ENCODE data around the gene C6orf47.

The C6orf47 gene

DNA sequence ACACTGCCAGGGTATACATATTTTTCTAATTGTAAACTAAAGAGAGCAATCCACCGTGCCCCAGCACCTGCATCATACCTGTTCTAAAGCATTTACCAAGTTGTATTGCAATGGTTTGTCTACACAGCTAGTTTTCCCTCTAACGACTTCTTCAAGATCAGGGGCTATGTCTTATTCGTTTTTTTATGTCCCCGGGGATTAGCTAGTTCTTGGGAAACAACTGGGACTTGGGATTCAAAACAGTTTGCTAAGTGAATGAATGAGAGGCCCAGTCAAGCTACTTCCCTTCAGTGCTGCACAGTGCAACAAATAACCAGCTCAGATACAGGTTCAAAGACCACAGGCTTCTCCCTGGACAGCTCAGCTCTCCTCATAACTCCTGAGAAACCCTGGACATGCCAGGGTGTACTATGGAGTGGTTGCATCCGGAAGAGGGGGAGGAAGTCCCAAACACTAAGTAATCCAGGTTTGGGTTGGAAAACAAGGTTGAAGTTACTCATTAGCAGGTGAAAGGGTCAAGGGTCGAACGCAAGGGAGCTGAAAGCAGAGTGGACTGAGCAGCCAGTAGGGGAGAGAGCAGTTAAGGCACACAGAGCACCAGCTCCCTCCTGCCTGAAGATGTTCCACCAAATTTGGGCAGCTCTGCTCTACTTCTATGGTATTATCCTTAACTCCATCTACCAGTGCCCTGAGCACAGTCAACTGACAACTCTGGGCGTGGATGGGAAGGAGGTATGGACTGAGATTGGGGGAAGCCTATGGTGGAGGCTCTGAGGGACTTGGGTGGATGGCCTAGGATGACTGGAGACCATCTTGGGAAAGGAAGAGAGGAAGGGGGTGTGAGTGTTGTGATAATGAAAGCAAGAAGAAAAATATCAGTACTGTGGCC is 5.0 kb downstream of the C6orf47 start, which contains the start of gene APOM:
TSS of gene APOM (plus strand) at position 546 of the 889 bp plus-strand sequence. CDS start at position 619, 73 bp downstream.
- H3K9me2 ChIP-seq (replicated peaks; ENCODE audit: insufficient read depth, low read length) = no peaks in the 10 kb centered on the region
- no peaks in the 10 kb centered on the region for H4K20me1 ChIP-seq (ENCODE audit: insufficient read depth, low read length)
- H3K36me3 ChIP-seq (replicated peaks; ENCODE audit: insufficient read depth, low read length) = no peaks in the 10 kb centered on the region
- DNase-seq = no peak
- no peak within 1 kb of the TSS for H3K4me2 ChIP-seq (ENCODE audit: low read depth, low read length)
- peaks cover 12% of the 10 kb centered on the region; the same call in 1 of the 2 replicates for H3K4me1 ChIP-seq (ENCODE audit: low read length)
- H3K4me3 ChIP-seq (ENCODE audit: low read length) = no peak within 1 kb of the TSS
- no peak within 1 kb of the TSS for H2AFZ ChIP-seq (ENCODE audit: low read length)
- TF ChIP-seq EZH2phosphoT487 (IDR thresholded peaks at IDR 0.05; ENCODE audit: low read length) (no peak), EZH2 (optimal IDR thresholded peaks at IDR 0.05; ENCODE audit: low read depth, low read length) (no peak)
- TF ChIP-seq, protein P1, sequence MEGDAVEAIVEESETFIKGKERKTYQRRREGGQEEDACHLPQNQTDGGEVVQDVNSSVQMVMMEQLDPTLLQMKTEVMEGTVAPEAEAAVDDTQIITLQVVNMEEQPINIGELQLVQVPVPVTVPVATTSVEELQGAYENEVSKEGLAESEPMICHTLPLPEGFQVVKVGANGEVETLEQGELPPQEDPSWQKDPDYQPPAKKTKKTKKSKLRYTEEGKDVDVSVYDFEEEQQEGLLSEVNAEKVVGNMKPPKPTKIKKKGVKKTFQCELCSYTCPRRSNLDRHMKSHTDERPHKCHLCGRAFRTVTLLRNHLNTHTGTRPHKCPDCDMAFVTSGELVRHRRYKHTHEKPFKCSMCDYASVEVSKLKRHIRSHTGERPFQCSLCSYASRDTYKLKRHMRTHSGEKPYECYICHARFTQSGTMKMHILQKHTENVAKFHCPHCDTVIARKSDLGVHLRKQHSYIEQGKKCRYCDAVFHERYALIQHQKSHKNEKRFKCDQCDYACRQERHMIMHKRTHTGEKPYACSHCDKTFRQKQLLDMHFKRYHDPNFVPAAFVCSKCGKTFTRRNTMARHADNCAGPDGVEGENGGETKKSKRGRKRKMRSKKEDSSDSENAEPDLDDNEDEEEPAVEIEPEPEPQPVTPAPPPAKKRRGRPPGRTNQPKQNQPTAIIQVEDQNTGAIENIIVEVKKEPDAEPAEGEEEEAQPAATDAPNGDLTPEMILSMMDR (IDR thresholded peaks at IDR 0.05; ENCODE audit: low read length) = no peak
- peaks cover 47% of the 10 kb centered on the region for H3K79me2 ChIP-seq (ENCODE audit: low read length)
- no peaks in the 10 kb centered on the region for H3K9me3 ChIP-seq (replicated peaks; ENCODE audit: insufficient read depth, low read length)
- H3F3A ChIP-seq (ENCODE audit: insufficient read depth, low read length) = peaks cover 11% of the 10 kb centered on the region
- H3K9ac ChIP-seq (ENCODE audit: low read length) = no peak within 1 kb of the TSS
- no peak within 1 kb of the TSS for H3K27ac ChIP-seq (ENCODE audit: low read length)
- no peaks in the 10 kb centered on the region for H3K27me3 ChIP-seq (replicated peaks; ENCODE audit: insufficient read depth, low read length)

- H3K4me3 ChIP-seq (ENCODE audit: low read length) = no peak overlapping the region
- no peaks in the 10 kb centered on the region for H3K9me3 ChIP-seq (replicated peaks; ENCODE audit: insufficient read depth, low read length)
- H3K4me1 ChIP-seq (ENCODE audit: low read length) = peaks cover 12% of the 10 kb centered on the region; the same call in 1 of the 2 replicates
- H3K9ac ChIP-seq (ENCODE audit: low read length) = no peak overlapping the region
- no peaks in the 10 kb centered on the region for H4K20me1 ChIP-seq (ENCODE audit: insufficient read depth, low read length)
- DNase-seq = no peak
- no peak overlapping the region for H3K27ac ChIP-seq (ENCODE audit: low read length)
- H3K9me2 ChIP-seq (replicated peaks; ENCODE audit: insufficient read depth, low read length) = no peaks in the 10 kb centered on the region
- no peaks in the 10 kb centered on the region for H3K27me3 ChIP-seq (replicated peaks; ENCODE audit: insufficient read depth, low read length)
- H3K4me2 ChIP-seq (ENCODE audit: low read depth, low read length) = no peak overlapping the region
- H2AFZ ChIP-seq (ENCODE audit: low read length) = no peak overlapping the region
- peaks cover 47% of the 10 kb centered on the region for H3K79me2 ChIP-seq (ENCODE audit: low read length)
- peaks cover 11% of the 10 kb centered on the region for H3F3A ChIP-seq (ENCODE audit: insufficient read depth, low read length)
- TF ChIP-seq EZH2 (optimal IDR thresholded peaks at IDR 0.05; ENCODE audit: low read depth, low read length) (no peak), EZH2phosphoT487 (IDR thresholded peaks at IDR 0.05; ENCODE audit: low read length) (no peak)
- TF ChIP-seq, protein P1 (IDR thresholded peaks at IDR 0.05; ENCODE audit: low read length) = no peak
- H3K36me3 ChIP-seq (replicated peaks; ENCODE audit: insufficient read depth, low read length) = no peaks in the 10 kb centered on the region
Observed at GRCh38 chr6:31654574-31655348, 5.8 kb downstream of the C6orf47 start.

DNA sequence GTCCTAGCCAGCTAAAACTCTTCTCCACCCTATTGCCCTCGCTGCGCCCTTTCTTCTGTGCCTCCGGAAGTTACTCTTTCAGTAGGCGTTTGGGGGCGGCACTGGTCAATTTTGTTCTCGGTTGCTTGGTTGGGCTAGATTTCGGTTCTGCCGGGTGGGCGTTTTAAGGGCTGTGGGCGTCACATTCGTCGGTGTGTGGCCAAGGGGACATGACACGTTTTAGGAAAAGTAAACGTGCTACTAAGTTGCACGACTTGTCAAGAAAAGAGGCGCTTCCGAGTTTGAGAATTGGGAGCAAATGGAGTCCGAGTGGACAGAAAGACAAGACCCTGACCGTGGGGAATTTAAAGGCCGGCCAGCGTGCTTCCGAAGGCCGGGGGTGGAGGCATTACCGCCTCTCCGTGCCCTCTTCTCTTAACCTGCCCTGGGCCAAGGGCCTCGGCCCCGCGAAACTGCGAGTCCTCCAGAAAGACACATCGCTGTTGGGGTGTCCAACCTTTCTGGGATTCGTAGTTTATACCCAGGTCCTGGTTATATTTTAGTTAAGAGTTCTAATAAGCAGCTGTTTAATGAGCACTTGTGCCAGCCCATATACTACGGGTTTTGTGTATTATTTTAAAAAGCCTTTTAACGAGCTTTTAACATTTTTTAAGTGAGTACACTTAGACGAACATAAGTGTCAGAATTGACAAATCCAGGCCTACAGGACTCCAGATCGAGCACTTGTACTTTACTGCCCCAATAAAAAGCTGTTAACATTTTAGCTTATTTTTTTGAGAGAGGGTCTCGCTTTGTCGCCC is 7.5 kb downstream of the C6orf47 start:
- Histone ChIP-seq H3K4me1 (ENCODE audit: low read length) (peaks cover 4% of the 10 kb centered on the region; the same call in 1 of the 2 replicates), H3K4me3 (ENCODE audit: low read length) (peak overlapping the region; percentile 64), H3K9ac (ENCODE audit: low read length) (peak overlapping the region; percentile 91), H4K20me1 (ENCODE audit: insufficient read depth, low read length) (no peaks in the 10 kb centered on the region), H3K9me2 (replicated peaks; ENCODE audit: insufficient read depth, low read length) (no peaks in the 10 kb centered on the region), H3K27ac (ENCODE audit: low read length) (peak overlapping the region; percentile 87), H3F3A (ENCODE audit: insufficient read depth, low read length) (peaks cover 11% of the 10 kb centered on the region), H2AFZ (ENCODE audit: low read length) (peak overlapping the region; percentile 29), H3K9me3 (replicated peaks; ENCODE audit: insufficient read depth, low read length) (no peaks in the 10 kb centered on the region), H3K36me3 (replicated peaks; ENCODE audit: insufficient read depth, low read length) (0 out of 2 replicates have a peak, but pooled peaks cover 2% of the 10 kb centered on the region), H3K79me2 (ENCODE audit: low read length) (peaks cover 47% of the 10 kb centered on the region), H3K4me2 (ENCODE audit: low read depth, low read length) (peak overlapping the region; percentile 76), H3K27me3 (replicated peaks; ENCODE audit: insufficient read depth, low read length) (no peaks in the 10 kb centered on the region)
- TF ChIP-seq EZH2 (optimal IDR thresholded peaks at IDR 0.05; ENCODE audit: low read depth, low read length) (no peak), EZH2phosphoT487 (IDR thresholded peaks at IDR 0.05; ENCODE audit: low read length) (no peak)
- TF ChIP-seq, protein P1 (IDR thresholded peaks at IDR 0.05; ENCODE audit: low read length) = no peak
- peak; percentile 91 for DNase-seq

Measured in MM.1S (cell line).